HG03565 (cell line): Measurements from ENCODE around the gene ZNF561.
"Not testable (repeated sequence)": the region's sequence is repeated elsewhere in the genome, so short reads cannot be mapped to it uniquely, and the experiment has no call there.

ENCODE experiments used
- ATAC-seq: cut with Tn5 transposase; IDR thresholded peaks from one replicate; pipeline ENCODE4 v1.9.1; 2021; ENCODE audit warnings: mild to moderate bottlenecking, moderate library complexity; ENCODE audit not compliant: unreplicated experiment

Gene ZNF561

GRCh38 chr19:9621156-9622037 lies at the start of gene ZNF561:
ZNF561 (minus strand) TSS chr19:9621232; CDS start chr19:9619456, 1,776 bp downstream.
- ATAC-seq = peak; percentile 54

GRCh38 chr19:9668544-9668943 lies 47.5 kb upstream of the ZNF561 start:
- ATAC-seq = no peak

- ATAC-seq = no peak
Observed at GRCh38 chr19:9667898-9668297, 46.9 kb upstream of the ZNF561 start.

GRCh38 chr19:9658769-9659168 lies 37.7 kb upstream of the ZNF561 start:
- ATAC-seq = no peak

- not testable (repeated sequence) for ATAC-seq
Observed at GRCh38 chr19:9653066-9653555, 32.1 kb upstream of the ZNF561 start.

GRCh38 chr19:9651464-9651863 lies 30.4 kb upstream of the ZNF561 start:
- not testable (repeated sequence) for ATAC-seq

GRCh38 chr19:9650345-9650744 lies 29.3 kb upstream of the ZNF561 start:
- ATAC-seq = no peak

- no peak for ATAC-seq
Observed at GRCh38 chr19:9645472-9645871, 24.4 kb upstream of the ZNF561 start.

- no peak for ATAC-seq
Observed at GRCh38 chr19:9644472-9644871, 23.4 kb upstream of the ZNF561 start.

- no peak for ATAC-seq
Observed at GRCh38 chr19:9641810-9642209, 20.8 kb upstream of the ZNF561 start.

- no peak for ATAC-seq
Observed at GRCh38 chr19:9640956-9641355, 19.9 kb upstream of the ZNF561 start.

- ATAC-seq = no peak
Observed at GRCh38 chr19:9636018-9636417, 15.0 kb upstream of the ZNF561 start.

GRCh38 chr19:9627856-9628255 lies 6.8 kb upstream of the ZNF561 start:
- ATAC-seq = no peak

GRCh38 chr19:9622531-9622930 lies 1.5 kb upstream of the ZNF561 start:
- ATAC-seq = no peak

- no peak for ATAC-seq
Observed at GRCh38 chr19:9620842-9621155, 233 bp downstream of the ZNF561 start.

- ATAC-seq = no peak
Observed at GRCh38 chr19:9615844-9616243, 5.2 kb downstream of the ZNF561 start.

- no peak for ATAC-seq
Observed at GRCh38 chr19:9610484-9611113, 10.4 kb downstream of the ZNF561 start.

GRCh38 chr19:9608912-9609311 lies 12.1 kb downstream of the ZNF561 start:
- ATAC-seq = no peak

- ATAC-seq = no peak
Observed at GRCh38 chr19:9597027-9597426, 24.0 kb downstream of the ZNF561 start.

GRCh38 chr19:9586764-9587163 lies 34.3 kb downstream of the ZNF561 start:
- ATAC-seq = no peak

- ATAC-seq = peak; percentile 81
Observed at GRCh38 chr19:9584073-9584833, 36.8 kb downstream of the ZNF561 start, which contains the start of gene ZNF121. ZNF121 (minus strand) TSS chr19:9584504; CDS start chr19:9568097, 16,407 bp downstream.
